Cardiac fibroblast (primary cell): ENCODE results near the gene ADAM10.

Experiments
- DNase-seq, 2 donors: peaks; one replicate each; pipeline versions ENCODE4 v3.0.0 to v3.0.0-alpha.2; 2010; ENCODE audit warnings: low read depth in 2 of 2
- H3K4me3 ChIP-seq, 2 donors: replicated peaks in 1 of 2; 1 replicate in 1 of 2; 2 replicates in 1 of 2; pipeline ENCODE4 v1.5.1; 2011; ENCODE audit warnings: low read depth in 2 of 2, low read length in 2 of 2, mild to moderate bottlenecking in 2 of 2, moderate library complexity in 1 of 2
- TF ChIP-seq, protein P1 (sequence below): IDR thresholded peaks from one replicate; pipeline ENCODE4 v1.5.1; 2011; ENCODE audit warnings: low read depth, mild to moderate bottlenecking, low read length, inconsistent platforms

ADAM10 gene

GRCh38 chr15:58726867-58727266 lies 22.6 kb downstream of the ADAM10 start:
- TF ChIP-seq, protein P1, sequence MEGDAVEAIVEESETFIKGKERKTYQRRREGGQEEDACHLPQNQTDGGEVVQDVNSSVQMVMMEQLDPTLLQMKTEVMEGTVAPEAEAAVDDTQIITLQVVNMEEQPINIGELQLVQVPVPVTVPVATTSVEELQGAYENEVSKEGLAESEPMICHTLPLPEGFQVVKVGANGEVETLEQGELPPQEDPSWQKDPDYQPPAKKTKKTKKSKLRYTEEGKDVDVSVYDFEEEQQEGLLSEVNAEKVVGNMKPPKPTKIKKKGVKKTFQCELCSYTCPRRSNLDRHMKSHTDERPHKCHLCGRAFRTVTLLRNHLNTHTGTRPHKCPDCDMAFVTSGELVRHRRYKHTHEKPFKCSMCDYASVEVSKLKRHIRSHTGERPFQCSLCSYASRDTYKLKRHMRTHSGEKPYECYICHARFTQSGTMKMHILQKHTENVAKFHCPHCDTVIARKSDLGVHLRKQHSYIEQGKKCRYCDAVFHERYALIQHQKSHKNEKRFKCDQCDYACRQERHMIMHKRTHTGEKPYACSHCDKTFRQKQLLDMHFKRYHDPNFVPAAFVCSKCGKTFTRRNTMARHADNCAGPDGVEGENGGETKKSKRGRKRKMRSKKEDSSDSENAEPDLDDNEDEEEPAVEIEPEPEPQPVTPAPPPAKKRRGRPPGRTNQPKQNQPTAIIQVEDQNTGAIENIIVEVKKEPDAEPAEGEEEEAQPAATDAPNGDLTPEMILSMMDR = no peak
- DNase-seq = no peak
- H3K4me3 ChIP-seq = no peak overlapping the region

GRCh38 chr15:58724466-58724865 lies 25.0 kb downstream of the ADAM10 start:
- TF ChIP-seq, protein P1 = no peak
- peak; percentile 34 to 70 for DNase-seq
- no peak overlapping the region for H3K4me3 ChIP-seq

- H3K4me3 ChIP-seq = no peak overlapping the region
- DNase-seq = no peak
- TF ChIP-seq, protein P1 = no peak
These were observed 32.1 kb downstream of the ADAM10 start for GRCh38 chr15:58717357-58717756.

DNA sequence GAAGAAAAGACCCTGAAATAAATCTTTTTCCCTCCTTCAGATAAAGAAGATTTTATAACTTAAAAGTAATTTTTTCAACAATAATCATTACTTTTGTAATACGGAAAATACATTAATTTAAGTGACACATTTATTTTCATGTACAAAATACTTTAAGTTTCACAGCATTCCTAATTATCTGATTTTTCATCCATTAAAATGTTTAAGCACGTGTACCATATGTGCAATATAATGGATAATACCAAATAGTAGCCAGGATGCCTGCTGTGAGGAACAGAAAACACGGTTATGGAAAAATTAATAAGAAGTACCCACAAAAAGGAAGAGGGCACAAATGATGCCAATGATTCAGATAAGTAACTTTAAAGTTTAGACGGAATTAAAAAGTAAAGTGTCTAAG lies 33.5 kb downstream of the ADAM10 start:
- no peak overlapping the region for H3K4me3 ChIP-seq
- DNase-seq = no peak
- TF ChIP-seq, protein P1 = no peak

DNA sequence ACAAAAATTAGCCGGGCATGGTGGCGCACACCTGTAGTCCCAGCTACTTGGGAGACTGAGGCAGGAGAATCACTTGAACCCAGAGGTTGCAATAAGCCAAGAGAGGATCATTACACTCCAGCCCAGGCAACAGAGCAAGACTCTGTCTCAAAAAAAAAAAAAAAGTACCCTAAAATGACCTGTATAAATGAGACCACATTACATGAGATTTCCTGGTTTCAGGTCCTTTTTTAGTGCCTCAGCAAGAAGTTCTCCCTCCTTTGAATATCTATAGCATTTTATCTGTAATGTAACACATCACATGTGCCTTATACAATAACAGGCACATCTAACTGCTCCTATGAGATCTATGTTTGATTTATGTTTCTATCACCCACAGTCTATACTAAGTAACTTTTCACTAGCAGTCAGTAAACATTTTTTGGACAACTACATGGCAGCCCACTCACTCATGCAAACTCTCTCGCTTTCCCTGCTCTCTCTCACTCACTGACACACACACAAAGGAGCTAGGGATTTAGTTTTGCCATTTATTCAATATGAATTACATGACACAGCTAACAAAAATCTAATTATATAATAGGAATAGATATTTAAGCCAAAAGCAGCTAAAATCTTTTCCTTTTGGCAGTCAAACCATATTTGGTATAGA lies 34.1 kb downstream of the ADAM10 start:
- no peak for DNase-seq
- H3K4me3 ChIP-seq = no peak overlapping the region
- TF ChIP-seq, protein P1 = no peak

DNA sequence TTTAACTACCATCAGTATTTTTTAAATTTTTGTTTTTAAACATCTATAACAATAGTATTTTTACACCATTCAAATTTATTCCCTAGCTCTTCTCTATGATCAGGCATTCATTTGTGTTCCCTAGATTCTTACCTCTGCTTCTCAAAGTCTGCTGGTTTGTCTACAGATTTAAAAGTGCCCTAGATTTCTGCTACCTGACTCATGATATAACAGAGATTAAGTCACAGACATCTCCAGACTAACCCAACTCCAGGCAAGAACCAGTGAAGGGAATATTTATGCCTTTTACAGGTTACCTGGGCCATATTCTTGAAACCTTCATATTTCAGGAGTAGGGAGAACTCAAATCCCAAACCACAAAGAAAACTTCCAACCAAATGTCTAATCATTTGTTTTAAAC lies 38.8 kb downstream of the ADAM10 start:
- H3K4me3 ChIP-seq = no peak overlapping the region
- TF ChIP-seq, protein P1 = no peak
- DNase-seq = no peak

DNA sequence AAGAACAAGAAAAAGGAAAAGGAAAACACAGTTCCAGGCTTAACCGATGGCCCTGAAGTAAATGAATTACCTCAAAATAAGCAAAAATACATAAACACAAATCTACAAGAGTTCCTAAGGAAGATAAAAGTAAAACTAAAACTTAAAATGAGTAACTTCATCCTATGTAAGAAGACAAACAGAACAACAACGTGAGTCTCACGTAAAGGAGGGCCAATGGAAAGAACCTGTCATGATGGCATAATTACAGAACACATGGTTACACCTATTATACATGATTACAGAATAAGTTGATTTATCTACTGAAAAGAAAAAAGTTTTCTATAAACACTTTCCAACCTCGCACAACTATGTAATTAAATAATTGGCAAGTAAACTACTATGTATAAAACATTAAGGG lies 42.1 kb downstream of the ADAM10 start:
- no peak overlapping the region for H3K4me3 ChIP-seq
- no peak for DNase-seq
- TF ChIP-seq, protein P1 = no peak
